VCaP (cell line): ENCODE data around the gene KCNQ5.

Source experiments
- H3K27ac ChIP-seq: fragments of 450-650 bp; 2 replicates; pipeline ENCODE4 v1.5.1; 2017
- TF ChIP-seq, protein P1 (sequence below): fragments of 450-650 bp; conservative IDR thresholded peaks from 2 replicates; pipeline ENCODE4 v1.5.1; 2017; ENCODE audit warnings: mild to moderate bottlenecking, moderate library complexity

KCNQ5 gene

DNA sequence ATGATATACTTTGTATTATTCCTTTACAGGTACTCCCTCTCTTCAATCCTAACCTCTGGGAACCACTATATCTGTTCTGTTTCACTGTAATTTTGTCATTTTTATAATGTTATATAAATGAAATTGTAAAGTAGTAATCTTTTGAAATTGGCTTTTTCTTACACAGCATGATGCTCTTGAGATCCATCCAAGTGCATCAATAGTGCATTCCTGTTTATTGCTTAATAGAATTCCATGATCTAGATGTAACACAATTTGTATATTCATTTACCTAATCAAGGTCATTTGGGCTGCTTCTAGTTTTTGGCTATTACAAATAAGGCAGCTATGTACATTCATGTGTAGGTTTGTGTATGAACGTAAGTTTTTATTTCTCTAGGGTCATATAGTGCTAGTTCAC lies 428.8 kb downstream of the KCNQ5 start:
- TF ChIP-seq, protein P1, sequence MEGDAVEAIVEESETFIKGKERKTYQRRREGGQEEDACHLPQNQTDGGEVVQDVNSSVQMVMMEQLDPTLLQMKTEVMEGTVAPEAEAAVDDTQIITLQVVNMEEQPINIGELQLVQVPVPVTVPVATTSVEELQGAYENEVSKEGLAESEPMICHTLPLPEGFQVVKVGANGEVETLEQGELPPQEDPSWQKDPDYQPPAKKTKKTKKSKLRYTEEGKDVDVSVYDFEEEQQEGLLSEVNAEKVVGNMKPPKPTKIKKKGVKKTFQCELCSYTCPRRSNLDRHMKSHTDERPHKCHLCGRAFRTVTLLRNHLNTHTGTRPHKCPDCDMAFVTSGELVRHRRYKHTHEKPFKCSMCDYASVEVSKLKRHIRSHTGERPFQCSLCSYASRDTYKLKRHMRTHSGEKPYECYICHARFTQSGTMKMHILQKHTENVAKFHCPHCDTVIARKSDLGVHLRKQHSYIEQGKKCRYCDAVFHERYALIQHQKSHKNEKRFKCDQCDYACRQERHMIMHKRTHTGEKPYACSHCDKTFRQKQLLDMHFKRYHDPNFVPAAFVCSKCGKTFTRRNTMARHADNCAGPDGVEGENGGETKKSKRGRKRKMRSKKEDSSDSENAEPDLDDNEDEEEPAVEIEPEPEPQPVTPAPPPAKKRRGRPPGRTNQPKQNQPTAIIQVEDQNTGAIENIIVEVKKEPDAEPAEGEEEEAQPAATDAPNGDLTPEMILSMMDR, result no peak

DNA sequence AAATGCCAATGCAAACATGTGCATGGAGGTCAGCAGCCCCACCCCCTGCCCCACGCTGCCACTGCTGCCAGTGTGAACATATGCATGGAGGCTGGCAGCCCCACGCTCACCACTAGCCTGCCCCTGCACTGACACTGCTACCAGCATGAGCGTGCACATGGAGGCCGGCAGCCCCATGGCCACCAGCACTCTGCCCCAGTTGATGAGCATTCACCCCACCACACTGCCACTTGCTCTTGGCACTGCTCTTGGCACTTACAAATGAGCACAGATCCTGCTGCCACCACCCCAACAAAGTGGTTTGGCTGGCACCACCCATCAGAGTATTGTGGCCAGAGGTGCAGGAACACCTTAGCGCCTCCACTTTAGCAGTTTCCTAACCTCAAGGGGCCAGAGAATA lies 429.3 kb downstream of the KCNQ5 start:
- no peak overlapping the region for H3K27ac ChIP-seq
- TF ChIP-seq, protein P1, result no peak

More for the DNA sequence above, 428.8 kb downstream of the KCNQ5 start:
- H3K27ac ChIP-seq, result no peak overlapping the region

DNA sequence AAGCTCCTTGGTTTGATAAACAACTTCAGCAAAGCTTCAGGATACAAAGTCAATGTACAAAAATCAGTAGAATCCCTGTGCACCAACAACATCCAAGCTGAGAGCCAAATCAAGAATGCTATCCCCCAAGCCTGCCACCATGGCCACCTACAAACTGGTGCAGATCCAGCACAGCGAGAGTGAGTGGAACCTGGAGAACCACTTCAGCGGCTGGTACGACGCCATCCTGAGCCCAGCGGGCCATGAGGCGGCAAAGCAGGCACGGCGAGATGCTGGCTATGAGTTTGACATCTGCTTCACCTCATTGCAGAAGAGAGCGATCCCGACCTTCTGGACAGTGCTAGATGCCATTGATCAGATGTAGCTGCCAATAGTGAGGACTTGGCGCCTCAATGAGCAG lies 433.1 kb downstream of the KCNQ5 start:
- no peak overlapping the region for H3K27ac ChIP-seq
- TF ChIP-seq, protein P1, result no peak

DNA sequence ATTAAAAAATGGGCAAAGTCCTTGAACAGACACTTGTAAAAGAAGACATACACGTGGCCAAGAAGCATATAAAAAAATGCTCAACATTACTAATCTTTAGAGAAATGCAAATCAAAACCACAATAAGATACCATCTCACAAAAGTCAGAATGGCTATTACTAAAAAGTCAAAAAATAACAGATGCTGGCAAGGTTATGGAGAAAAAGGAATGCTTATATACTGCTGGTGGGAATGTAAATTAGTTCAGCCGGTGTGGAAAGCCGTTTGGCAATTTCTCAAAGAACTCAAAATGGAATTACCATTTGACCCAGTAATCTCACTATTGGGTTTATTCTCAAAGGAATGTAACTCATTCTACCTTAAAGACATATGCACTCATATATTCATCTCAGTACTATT lies 436.9 kb downstream of the KCNQ5 start:
- TF ChIP-seq, protein P1, result no peak

DNA sequence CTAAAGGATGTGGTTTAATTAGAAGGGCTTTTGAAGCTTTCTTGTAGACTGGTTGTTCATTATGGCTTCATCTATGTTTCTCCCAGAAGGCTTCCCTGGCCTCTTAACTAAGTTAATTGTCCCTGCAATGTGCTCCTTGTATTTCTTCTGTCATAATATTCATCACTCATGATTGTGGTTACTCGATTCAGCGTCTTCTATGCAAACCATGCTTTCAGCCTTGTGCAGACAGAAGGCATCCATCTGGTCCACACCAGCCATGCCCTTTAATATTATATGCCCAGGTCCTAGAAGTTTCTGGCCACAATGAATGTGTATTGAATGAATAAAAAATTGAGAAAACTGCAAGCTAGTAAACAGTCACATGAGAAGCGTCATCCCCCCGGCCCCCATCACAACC lies 440.3 kb downstream of the KCNQ5 start:
- H3K27ac ChIP-seq, result no peak overlapping the region
- TF ChIP-seq, protein P1, result no peak

More for the DNA sequence above, 436.9 kb downstream of the KCNQ5 start:
- H3K27ac ChIP-seq, result no peak overlapping the region

DNA sequence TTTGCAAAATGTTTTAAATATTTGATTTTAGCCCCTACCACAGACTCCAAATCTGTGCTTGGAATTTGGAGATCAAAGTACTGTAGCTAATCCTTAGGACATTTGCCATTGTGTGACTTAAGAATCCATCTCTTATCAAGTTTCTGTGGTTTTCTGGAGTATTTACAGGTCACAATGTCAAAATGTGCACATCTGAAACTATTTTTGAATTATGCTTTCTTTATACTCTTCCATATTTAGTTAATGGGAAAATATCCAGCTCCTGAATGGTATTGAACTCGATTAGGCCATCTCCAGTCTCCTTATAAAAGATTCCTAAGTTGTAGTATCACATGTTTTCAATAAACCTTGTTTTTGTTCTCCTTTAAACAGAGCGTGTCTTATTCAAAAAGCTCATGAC lies 441.0 kb downstream of the KCNQ5 start:
- TF ChIP-seq, protein P1, result no peak
- no peak overlapping the region for H3K27ac ChIP-seq

DNA sequence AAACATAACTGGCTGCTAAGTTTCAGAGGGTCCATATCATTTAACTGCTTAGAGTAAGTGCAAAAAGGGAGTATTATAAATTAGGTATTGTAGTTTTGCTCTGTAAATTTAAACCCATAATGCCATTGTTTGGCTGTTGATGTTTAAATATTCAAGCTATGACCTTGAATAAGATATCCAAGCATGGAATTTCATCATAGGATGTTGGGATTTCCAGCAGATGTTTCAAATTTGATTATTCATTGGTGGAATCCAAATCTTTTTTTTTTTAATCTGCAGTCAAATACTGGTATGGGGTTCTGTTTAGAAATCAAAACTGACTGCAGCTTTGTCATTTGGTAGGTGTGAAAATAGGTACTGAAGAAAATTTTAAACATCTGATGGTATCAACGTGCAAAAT lies 442.4 kb downstream of the KCNQ5 start:
- no peak overlapping the region for H3K27ac ChIP-seq
- TF ChIP-seq, protein P1, result no peak

DNA sequence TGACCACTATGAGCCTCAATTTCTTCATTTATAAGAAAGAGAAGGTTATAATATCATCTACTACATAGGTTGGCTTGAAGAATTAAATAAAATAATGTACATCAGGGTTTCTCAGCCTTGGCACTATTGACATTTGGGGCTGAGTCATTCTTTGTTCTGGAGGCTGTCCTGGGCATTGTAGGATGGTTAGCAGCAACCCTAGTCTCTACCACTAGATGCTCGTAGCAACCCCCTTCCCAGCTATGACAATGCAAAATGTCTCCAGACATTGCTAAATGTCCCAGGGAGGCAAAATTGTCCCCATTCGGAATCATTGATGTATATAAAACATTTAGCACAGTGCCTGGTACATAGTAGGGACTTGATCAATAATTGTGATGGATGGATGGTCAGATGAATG lies 451.4 kb downstream of the KCNQ5 start:
- TF ChIP-seq, protein P1, result no peak
- H3K27ac ChIP-seq, result no peak overlapping the region
